Psoas muscle (tissue), 8 donors: Measurements from ENCODE around the gene MASP1. TPM values are rescaled to one million over a fixed set of nuclear protein-coding genes. Genes with fewer than 3 reads are reported as not detected.

ENCODE experiments used
- ATAC-seq, 4 donors: fragments of 200-7000 bp; cut with Tn5 transposase; one replicate each; pipeline ENCODE4 v1.9.1; 2020; ENCODE audit warnings: moderate library complexity in 3 of 4, mild to moderate bottlenecking in 2 of 4
- DNase-seq, 2 donors: peaks; one replicate each; pipeline ENCODE4 v3.0.0-alpha.2; 2020
- H3K27ac ChIP-seq: fragments of 200-600 bp; one replicate; pipeline ENCODE4 v1.8.0; 2022
- H3K27me3 ChIP-seq, 3 donors: fragments of 200-600 bp in 1 of 3; one replicate each; pipeline versions ENCODE4 v1.6.1 to v1.8.0; 2013 to 2022; ENCODE audit warnings: low read length in 2 of 3, mild to moderate bottlenecking in 2 of 3, moderate library complexity in 1 of 3; ENCODE audit not compliant: insufficient read depth in 3 of 3
- H3K36me3 ChIP-seq, 2 donors: fragments of 200-600 bp in 1 of 2; one replicate each; pipeline versions ENCODE4 v1.6.1 to v1.8.0; 2013 to 2022; ENCODE audit warnings: low read depth in 1 of 2, mild to moderate bottlenecking in 1 of 2, moderate library complexity in 1 of 2; ENCODE audit not compliant: insufficient read depth in 1 of 2
- H3K4me1 ChIP-seq: fragments of 200-600 bp; one replicate; pipeline ENCODE4 v1.8.0; 2022
- H3K4me3 ChIP-seq: fragments of 200-600 bp; one replicate; pipeline ENCODE4 v1.8.0; 2022; ENCODE audit warnings: mild to moderate bottlenecking
- H3K9me3 ChIP-seq: fragments of 200-600 bp; one replicate; pipeline ENCODE4 v1.8.0; 2022
- WGBS, 3 donors: extraction: QIAGEN DNeasy Blood & Tissue Kit; methylation state at CpG; one replicate each; pipeline versions ENCODE4 v1.1.6 to v1.1.7; 2013; 5-methylcytosine and 5-hydroxymethylcytosine counted together
- intact Hi-C, 2 donors: fragments of 100-400 bp; cut with DNase I; formaldehyde crosslinking; loops; one replicate each; pipeline versions ENCODE4 v1.11.0 to v1.14.2; 2022
- long read RNA-seq, 2 donors: library from polyadenylated mRNA; unstranded; transcript quantifications; one replicate each; pipeline ENCODE4 v2.0.0, GENCODE V29; 2021
- polyA plus RNA-seq, 3 donors: library from polyadenylated mRNA; stranded (reverse); fragments of 200-250 nt; gene quantifications; one replicate each; pipeline ENCODE4 v1.2.3, GENCODE V29; 2013
- total RNA-seq, 4 donors: library from RNA; stranded (reverse); fragmentation: NEBNext Ultra II Directional in 2 of 4; extraction: Animal tissue kit (Norgen Biotek cat#: 25700) in 2 of 4; gene quantifications; one replicate each; pipeline versions ENCODE4 v1.2.1 to v1.2.4, GENCODE V29; 2021 to 2023
- TF ChIP-seq, protein P1 (sequence below): fragments of 200-600 bp; IDR thresholded peaks from one replicate; pipeline ENCODE4 v1.8.0; 2022; ENCODE audit warnings: antibody characterized with exemption
- donor health status: healthy with polysubstance abuse.
- donor health status: DM: no; HTN: no; CAD: no; lungs with moderate emphysema.
- donor health status: Bipolar disorder and iron deficiency.
- donor health status: healthy.
- donor health status: DM: yes; HTN: yes; CAD: no.
- donor health status: DM: no; HTN: no; CAD: no.
- donor health status: DM: no; HTN: no; CAD: no.
- donor health status: DM: yes; HTN: yes; CAD: no.

The MASP1 gene, protein sequence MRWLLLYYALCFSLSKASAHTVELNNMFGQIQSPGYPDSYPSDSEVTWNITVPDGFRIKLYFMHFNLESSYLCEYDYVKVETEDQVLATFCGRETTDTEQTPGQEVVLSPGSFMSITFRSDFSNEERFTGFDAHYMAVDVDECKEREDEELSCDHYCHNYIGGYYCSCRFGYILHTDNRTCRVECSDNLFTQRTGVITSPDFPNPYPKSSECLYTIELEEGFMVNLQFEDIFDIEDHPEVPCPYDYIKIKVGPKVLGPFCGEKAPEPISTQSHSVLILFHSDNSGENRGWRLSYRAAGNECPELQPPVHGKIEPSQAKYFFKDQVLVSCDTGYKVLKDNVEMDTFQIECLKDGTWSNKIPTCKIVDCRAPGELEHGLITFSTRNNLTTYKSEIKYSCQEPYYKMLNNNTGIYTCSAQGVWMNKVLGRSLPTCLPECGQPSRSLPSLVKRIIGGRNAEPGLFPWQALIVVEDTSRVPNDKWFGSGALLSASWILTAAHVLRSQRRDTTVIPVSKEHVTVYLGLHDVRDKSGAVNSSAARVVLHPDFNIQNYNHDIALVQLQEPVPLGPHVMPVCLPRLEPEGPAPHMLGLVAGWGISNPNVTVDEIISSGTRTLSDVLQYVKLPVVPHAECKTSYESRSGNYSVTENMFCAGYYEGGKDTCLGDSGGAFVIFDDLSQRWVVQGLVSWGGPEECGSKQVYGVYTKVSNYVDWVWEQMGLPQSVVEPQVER
- total RNA-seq (1 to 10 TPM in 3 of 4 donors, under 1 TPM in 1; 0.66 to 8.1 (median 3.1) TPM), polyA plus RNA-seq (1 to 10 TPM; 2.0 to 6.2 (median 4.2) TPM)
- long read RNA-seq, donor 1 = 0 reads
- long read RNA-seq, donor 2, partial matches to known transcripts = 2 of 2 reads
- long read RNA-seq, donor 2, other reads (novel, unspliced or antisense) = 0 of 2 reads

DNA sequence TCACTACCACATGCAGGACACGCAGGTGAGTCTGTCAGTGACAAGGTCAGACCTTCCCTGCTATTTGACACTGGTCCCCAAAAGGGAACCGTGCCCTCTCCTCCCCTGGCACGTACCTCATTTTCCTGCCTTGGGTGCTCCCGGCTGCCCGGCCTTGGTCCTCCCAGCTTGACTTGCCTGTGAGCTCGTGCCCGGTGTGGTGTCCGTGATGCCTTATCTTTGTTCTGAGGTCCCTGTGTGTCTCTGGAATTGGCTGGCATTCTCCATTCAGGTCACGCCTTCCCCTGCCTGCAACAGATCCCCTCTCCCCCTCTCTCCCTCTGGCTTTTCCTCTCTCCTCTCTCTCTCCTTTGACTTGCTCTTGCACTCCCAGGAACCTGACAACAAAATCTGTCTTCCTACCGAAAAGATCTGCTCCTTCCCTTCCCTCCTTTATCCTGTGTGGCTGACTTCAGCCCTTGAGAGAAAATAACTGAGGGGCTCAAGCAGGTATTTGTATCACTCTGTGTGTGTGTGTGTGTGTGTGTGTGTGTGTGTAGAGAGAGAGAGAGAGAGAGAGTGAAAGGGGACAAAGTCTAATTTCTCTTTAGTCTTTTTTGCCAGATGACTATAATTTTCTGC, at the start of gene MASP1:
TSS of gene MASP1 (minus strand) at position 226 of the 621 bp plus-strand sequence. CDS start at position 121, 105 bp downstream.
- Histone ChIP-seq H3K4me1 (no peaks in the 10 kb centered on the region), H3K36me3 (no peaks in the 10 kb centered on the region), H3K27ac (no peak within 1 kb of the TSS), H3K9me3 (no peaks in the 10 kb centered on the region), H3K27me3 (no peaks in the 10 kb centered on the region), H3K4me3 (no peak within 1 kb of the TSS)
- TF ChIP-seq, protein P1, sequence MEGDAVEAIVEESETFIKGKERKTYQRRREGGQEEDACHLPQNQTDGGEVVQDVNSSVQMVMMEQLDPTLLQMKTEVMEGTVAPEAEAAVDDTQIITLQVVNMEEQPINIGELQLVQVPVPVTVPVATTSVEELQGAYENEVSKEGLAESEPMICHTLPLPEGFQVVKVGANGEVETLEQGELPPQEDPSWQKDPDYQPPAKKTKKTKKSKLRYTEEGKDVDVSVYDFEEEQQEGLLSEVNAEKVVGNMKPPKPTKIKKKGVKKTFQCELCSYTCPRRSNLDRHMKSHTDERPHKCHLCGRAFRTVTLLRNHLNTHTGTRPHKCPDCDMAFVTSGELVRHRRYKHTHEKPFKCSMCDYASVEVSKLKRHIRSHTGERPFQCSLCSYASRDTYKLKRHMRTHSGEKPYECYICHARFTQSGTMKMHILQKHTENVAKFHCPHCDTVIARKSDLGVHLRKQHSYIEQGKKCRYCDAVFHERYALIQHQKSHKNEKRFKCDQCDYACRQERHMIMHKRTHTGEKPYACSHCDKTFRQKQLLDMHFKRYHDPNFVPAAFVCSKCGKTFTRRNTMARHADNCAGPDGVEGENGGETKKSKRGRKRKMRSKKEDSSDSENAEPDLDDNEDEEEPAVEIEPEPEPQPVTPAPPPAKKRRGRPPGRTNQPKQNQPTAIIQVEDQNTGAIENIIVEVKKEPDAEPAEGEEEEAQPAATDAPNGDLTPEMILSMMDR = no peak
- DNase-seq (peak; percentile 25 to 59), ATAC-seq (peak; percentile 19 to 54 (median 35))
- WGBS, 3 donors = 15 to 22% (median 15%) methylated on average over 10 of the region's 10 CpGs
- intact Hi-C loops = loop anchor here in 1 of 2 donors (5.0 kb wide), 1 partner anchor 69 kb away; no protein-coding TSS in a partner anchor

DNA sequence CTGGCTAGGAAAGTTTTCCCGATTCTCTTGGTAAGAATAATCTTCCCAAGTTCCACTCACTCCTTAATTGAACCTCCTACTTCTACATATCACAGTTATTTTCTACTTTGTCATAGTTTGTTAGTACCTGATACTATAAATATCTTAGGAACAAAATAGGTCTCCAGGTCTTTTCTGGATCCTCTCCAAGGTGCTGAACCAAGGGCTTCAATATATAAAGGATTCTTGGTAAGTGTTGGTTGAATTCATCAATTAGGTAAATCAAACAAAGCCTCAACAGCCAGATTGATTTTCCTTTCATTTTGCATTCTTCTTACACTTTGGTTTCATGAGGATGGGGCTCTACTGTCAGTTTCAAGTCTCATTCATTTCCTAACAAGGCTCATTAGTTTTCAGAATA, 49.0 kb upstream of the MASP1 start:
- 85 to 93% (median 87%) methylated on average over 1 of the region's 1 CpG for WGBS, 3 donors
- no peaks in the 10 kb centered on the region for H3K9me3 ChIP-seq
- ATAC-seq (no peak), DNase-seq (no peak)
- H3K36me3 ChIP-seq = no peaks in the 10 kb centered on the region
- TF ChIP-seq, protein P1 = no peak
- H3K4me1 ChIP-seq = no peaks in the 10 kb centered on the region
- no peak overlapping the region for H3K4me3 ChIP-seq
- no peak overlapping the region for H3K27ac ChIP-seq
- no peaks in the 10 kb centered on the region for H3K27me3 ChIP-seq
- intact Hi-C loops = no loop called here

DNA sequence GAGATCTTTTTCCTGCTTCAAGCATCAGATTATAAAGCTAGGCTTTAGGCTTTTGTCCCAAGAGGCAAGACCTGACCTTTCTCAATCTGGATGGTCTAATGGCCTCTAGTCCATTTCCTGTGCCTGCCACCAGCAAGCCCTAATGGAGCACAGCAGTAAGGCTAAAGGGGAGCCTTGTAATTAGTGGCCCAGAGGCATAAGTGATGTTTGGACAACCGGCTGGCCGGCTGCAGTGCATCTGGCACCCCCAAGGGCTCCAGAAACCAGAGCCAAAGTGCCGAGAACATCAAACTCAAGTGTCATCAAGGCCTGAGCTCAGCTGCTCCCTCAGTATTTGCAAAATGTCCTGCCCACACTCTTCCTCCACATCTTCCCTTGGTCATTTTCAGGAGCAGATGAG, 44.8 kb upstream of the MASP1 start:
- 19 to 55% (median 46%) methylated on average over 3 of the region's 3 CpGs for WGBS, 3 donors
- no peak overlapping the region for H3K27ac ChIP-seq
- no peak overlapping the region for H3K4me3 ChIP-seq
- DNase-seq (no peak), ATAC-seq (no peak)
- no peaks in the 10 kb centered on the region for H3K27me3 ChIP-seq
- no peaks in the 10 kb centered on the region for H3K36me3 ChIP-seq
- intact Hi-C loops = no loop called here
- TF ChIP-seq, protein P1 = no peak
- no peaks in the 10 kb centered on the region for H3K4me1 ChIP-seq
- no peaks in the 10 kb centered on the region for H3K9me3 ChIP-seq

DNA sequence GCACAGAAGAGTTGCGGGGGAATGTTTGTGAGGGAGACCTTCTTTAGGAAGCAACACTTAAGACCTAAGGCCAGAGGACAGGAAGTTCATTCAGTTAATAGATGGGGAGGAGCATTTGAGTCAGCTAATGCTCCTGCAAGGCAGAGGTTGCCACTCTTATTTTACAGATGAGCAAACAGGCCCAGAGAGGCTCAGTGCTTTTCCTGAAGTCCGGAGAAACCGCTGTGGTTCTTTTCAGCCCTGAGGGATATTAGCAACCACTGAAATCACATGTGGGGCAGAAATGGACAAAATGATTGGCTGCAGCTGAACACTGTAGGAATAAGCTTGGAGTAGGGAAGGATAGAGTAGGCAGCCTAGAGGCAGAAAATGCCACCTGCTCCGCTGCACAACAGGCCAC, 43.4 kb upstream of the MASP1 start:
- Histone ChIP-seq H3K4me3 (no peak overlapping the region), H3K27ac (no peak overlapping the region), H3K27me3 (no peaks in the 10 kb centered on the region), H3K36me3 (no peaks in the 10 kb centered on the region), H3K9me3 (no peaks in the 10 kb centered on the region), H3K4me1 (no peaks in the 10 kb centered on the region)
- DNase-seq (no peak), ATAC-seq (no peak)
- intact Hi-C loops = no loop called here
- TF ChIP-seq, protein P1 = no peak
- 85 to 93% (median 90%) methylated on average over 4 of the region's 4 CpGs for WGBS, 3 donors
